Lung (tissue), 12 donors: ENCODE measurements around the gene MPLKIP. TPM values are rescaled to one million over a fixed set of nuclear protein-coding genes. Genes with fewer than 3 reads are reported as not detected.

Source experiments
- ATAC-seq: fragments of 200-7000 bp; cut with Tn5 transposase; one replicate; pipeline ENCODE4 v1.9.1; 2020; ENCODE audit warnings: moderate number of reproducible peaks; ENCODE audit not compliant: insufficient read depth, low FRiP score
- DNase-seq, 3 donors: peaks; one replicate each; pipeline ENCODE4 v3.0.0-alpha.2; 2013 to 2017
- H3K27ac ChIP-seq, 2 donors: one replicate each; pipeline ENCODE4 v1.5.1; 2013; ENCODE audit warnings: mild to moderate bottlenecking in 2 of 2, moderate library complexity in 2 of 2, control low read depth in 1 of 2, inconsistent platforms in 1 of 2, low read depth in 1 of 2, low read length in 1 of 2
- H3K27me3 ChIP-seq, 3 donors: one replicate each; pipeline ENCODE4 v1.5.1; 2013; ENCODE audit warnings: low read length in 2 of 3; ENCODE audit not compliant: control insufficient read depth in 3 of 3, insufficient read depth in 3 of 3
- H3K36me3 ChIP-seq, 4 donors: one replicate each; pipeline ENCODE4 v1.5.1; 2013; ENCODE audit warnings: low read length in 4 of 4, mild to moderate bottlenecking in 1 of 4, moderate library complexity in 1 of 4; ENCODE audit not compliant: control insufficient read depth in 4 of 4, insufficient read depth in 4 of 4
- H3K4me1 ChIP-seq, 5 donors: one replicate each; pipeline ENCODE4 v1.5.1; 2013; ENCODE audit warnings: low read length in 5 of 5, mild to moderate bottlenecking in 2 of 5, moderate library complexity in 1 of 5; ENCODE audit not compliant: control insufficient read depth in 5 of 5, insufficient read depth in 5 of 5
- H3K4me3 ChIP-seq: one replicate; pipeline ENCODE4 v1.5.1; 2013; ENCODE audit warnings: mild to moderate bottlenecking, control low read depth, moderate library complexity
- H3K9ac ChIP-seq, 2 donors: one replicate each; pipeline ENCODE4 v1.5.1; 2013; ENCODE audit warnings: low read length in 2 of 2, control low read depth in 1 of 2; ENCODE audit not compliant: insufficient read depth in 1 of 2
- H3K9me3 ChIP-seq, 4 donors: one replicate each; pipeline ENCODE4 v1.5.1; 2013; ENCODE audit warnings: low read length in 3 of 4, mild to moderate bottlenecking in 1 of 4, moderate library complexity in 1 of 4; ENCODE audit not compliant: control insufficient read depth in 4 of 4, insufficient read depth in 3 of 4
- WGBS, 2 donors: extraction: QIAGEN DNeasy Blood & Tissue Kit; methylation state at CpG; one replicate each; pipeline ENCODE4 v1.1.7; 2013; 5-methylcytosine and 5-hydroxymethylcytosine counted together
- polyA plus RNA-seq, 2 donors: library from polyadenylated mRNA; stranded (reverse); fragments of 200-250 nt; gene quantifications; one replicate each; pipeline ENCODE4 v1.2.1, GENCODE V29; 2013
- total RNA-seq, 2 donors: library from RNA; depleted of rRNA in 1 of 2; stranded (reverse); fragments of >200 nt in 1 of 2; gene quantifications; one replicate each; pipeline ENCODE4 v1.2.1, GENCODE V29; 2014 to 2021
- TF ChIP-seq, protein P1 (sequence below): IDR thresholded peaks from 2 replicates; pipeline ENCODE4 v1.5.1; 2012; ENCODE audit warnings: mild to moderate bottlenecking; ENCODE audit errors: control extremely low read depth, extremely low read depth
- donor health status: control.
- donor health status: control.
- donor health status: Bipolar disorder and iron deficiency.
- donor health status: healthy.
- donor health status: DM: yes; HTN: yes; CAD: no.

The MPLKIP gene
- total and polyA plus RNA-seq, 4 donors: 26.3 to 39.3 (median 32.4) TPM

DNA sequence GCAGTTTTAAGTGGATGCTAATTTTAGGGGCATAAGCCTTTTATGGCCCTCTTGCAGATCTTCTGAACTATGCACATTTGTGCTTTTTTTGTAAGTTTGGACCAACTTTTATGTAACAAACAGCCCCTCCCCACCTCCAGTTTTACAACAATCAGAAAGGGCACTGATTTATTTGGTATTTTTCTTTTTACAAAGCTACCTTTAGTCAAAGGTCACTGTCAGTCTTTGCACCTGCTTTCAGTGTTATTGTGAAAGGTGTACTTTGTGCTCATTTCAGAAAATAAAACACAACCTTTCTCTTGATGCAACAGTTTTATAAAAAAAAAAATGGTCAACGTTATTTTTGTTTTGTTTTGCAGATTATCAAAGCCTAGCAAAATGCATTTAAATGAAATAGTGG, 39.2 kb downstream of the MPLKIP start:
- Histone ChIP-seq H3K27me3 (no peaks in the 10 kb centered on the region), H3K4me3 (no peak overlapping the region), H3K4me1 (no peaks in the 10 kb centered on the region), H3K27ac (no peak overlapping the region), H3K9ac (no peak overlapping the region), H3K9me3 (no peaks in the 10 kb centered on the region), H3K36me3 (peaks cover 19 to 34% (median 31%) of the 10 kb centered on the region in 4 donors)
- TF ChIP-seq, protein P1, sequence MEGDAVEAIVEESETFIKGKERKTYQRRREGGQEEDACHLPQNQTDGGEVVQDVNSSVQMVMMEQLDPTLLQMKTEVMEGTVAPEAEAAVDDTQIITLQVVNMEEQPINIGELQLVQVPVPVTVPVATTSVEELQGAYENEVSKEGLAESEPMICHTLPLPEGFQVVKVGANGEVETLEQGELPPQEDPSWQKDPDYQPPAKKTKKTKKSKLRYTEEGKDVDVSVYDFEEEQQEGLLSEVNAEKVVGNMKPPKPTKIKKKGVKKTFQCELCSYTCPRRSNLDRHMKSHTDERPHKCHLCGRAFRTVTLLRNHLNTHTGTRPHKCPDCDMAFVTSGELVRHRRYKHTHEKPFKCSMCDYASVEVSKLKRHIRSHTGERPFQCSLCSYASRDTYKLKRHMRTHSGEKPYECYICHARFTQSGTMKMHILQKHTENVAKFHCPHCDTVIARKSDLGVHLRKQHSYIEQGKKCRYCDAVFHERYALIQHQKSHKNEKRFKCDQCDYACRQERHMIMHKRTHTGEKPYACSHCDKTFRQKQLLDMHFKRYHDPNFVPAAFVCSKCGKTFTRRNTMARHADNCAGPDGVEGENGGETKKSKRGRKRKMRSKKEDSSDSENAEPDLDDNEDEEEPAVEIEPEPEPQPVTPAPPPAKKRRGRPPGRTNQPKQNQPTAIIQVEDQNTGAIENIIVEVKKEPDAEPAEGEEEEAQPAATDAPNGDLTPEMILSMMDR: no peak
- 0 to 83% methylated on average over 1 of the region's 1 CpG for WGBS, 2 donors
- DNase-seq (no peak), ATAC-seq (no peak)

DNA sequence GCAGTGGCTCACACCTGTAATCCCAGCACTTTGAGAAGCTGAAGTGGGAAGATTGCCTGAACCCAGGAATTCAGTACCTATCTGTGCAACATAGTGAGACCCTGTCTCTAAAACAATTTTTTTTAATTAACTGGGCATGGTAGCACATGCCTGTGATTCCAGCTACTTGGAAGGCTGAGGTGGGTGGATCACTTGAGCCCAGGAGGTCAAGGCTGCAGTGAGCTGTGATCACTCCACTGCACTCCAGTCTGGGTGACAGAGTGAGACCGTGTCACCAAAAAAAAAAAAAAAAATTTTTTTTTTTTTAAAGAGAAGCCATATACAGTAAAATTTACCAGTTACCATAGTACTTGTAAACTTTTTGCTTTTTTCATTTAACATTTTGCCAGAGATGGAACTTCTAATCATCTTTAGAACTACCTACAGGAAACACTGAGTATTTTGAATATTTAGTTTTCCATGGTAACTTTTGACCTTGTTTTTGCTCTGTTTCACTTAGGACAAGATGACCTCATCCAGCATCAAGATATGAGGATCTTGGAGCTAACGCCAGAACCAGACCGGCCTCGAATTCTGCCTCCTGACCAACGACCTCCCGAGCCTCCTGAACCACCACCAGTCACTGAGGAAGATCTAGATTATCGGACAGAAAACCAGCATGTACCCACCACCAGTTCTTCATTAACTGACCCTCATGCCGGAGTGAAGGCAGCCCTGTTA, 40.6 kb downstream of the MPLKIP start:
- Histone ChIP-seq H3K4me3 (no peak overlapping the region), H3K4me1 (no peaks in the 10 kb centered on the region), H3K9ac (no peak overlapping the region), H3K27ac (no peak overlapping the region), H3K36me3 (peaks cover 20 to 41% (median 33%) of the 10 kb centered on the region in 4 donors), H3K9me3 (no peaks in the 10 kb centered on the region), H3K27me3 (no peaks in the 10 kb centered on the region)
- no peak for DNase-seq
- TF ChIP-seq, protein P1: no peak
- WGBS, 2 donors: 92 to 94% methylated on average over 8 of the region's 8 CpGs
- ATAC-seq: no peak

DNA sequence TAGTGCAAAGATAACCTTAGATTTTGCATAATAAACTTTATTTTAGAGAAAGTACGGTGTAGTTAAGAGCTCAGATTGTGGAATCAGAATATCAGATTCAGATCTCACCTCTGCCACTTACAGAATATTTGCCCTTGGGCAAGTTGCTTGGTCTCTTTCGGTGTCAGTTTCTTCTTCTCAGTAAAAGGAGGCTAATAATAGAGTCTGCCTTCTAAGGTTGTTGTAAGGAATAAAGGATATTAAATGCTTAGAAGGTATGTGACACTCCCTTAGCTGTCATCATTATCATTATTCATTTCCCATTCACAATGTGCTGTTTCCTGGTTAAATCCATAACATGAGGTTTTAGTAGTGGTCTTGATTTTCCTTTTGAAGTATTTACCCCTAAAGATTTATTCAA, 42.2 kb downstream of the MPLKIP start:
- Histone ChIP-seq H3K4me1 (no peaks in the 10 kb centered on the region), H3K9ac (no peak overlapping the region), H3K27ac (no peak overlapping the region), H3K27me3 (no peaks in the 10 kb centered on the region), H3K36me3 (peaks cover 26 to 46% (median 35%) of the 10 kb centered on the region in 4 donors), H3K4me3 (no peak overlapping the region), H3K9me3 (no peaks in the 10 kb centered on the region)
- WGBS, 2 donors: 95 to 98% methylated on average over 2 of the region's 2 CpGs
- DNase-seq (no peak), ATAC-seq (no peak)
- TF ChIP-seq, protein P1: no peak

DNA sequence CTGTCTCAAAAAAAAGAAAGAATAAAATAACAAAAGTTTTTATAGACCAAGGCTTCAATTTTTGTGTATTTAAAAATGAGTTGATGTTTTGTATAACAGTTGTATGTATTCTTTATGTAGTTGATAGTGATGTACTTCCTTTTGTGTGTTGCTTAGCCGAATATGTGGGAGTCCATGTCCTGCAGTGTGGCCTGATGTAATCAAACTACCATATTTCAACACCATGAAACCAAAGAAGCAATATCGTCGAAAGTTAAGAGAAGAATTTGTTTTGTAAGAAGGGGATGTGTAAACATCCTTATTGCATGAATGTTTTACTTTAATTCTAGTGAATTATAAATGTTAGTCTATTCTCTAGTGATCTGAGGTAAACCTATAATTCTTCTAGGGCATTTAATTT, 56.6 kb downstream of the MPLKIP start:
- WGBS, 2 donors: 23 to 55% methylated on average over 3 of the region's 3 CpGs
- Histone ChIP-seq H3K27ac (no peak overlapping the region), H3K4me3 (no peak overlapping the region), H3K9me3 (no peaks in the 10 kb centered on the region), H3K36me3 (peaks cover 1 to 4% (median 3%) of the 10 kb centered on the region in 4 donors), H3K9ac (no peak overlapping the region), H3K27me3 (no peaks in the 10 kb centered on the region), H3K4me1 (no peaks in the 10 kb centered on the region)
- DNase-seq (no peak), ATAC-seq (no peak)
- TF ChIP-seq, protein P1: no peak
